Kidney tubule cell (primary cell): ENCODE measurements around the gene SOX12.
"Not testable (repeated sequence)": the region's sequence is repeated elsewhere in the genome, so short reads cannot be mapped to it uniquely, and the experiment has no call there.

Source experiments
- DNase-seq: peaks from one replicate; pipeline ENCODE4 v3.0.0-alpha.2; 2018; ENCODE audit warnings: low spot score

SOX12 gene

DNA sequence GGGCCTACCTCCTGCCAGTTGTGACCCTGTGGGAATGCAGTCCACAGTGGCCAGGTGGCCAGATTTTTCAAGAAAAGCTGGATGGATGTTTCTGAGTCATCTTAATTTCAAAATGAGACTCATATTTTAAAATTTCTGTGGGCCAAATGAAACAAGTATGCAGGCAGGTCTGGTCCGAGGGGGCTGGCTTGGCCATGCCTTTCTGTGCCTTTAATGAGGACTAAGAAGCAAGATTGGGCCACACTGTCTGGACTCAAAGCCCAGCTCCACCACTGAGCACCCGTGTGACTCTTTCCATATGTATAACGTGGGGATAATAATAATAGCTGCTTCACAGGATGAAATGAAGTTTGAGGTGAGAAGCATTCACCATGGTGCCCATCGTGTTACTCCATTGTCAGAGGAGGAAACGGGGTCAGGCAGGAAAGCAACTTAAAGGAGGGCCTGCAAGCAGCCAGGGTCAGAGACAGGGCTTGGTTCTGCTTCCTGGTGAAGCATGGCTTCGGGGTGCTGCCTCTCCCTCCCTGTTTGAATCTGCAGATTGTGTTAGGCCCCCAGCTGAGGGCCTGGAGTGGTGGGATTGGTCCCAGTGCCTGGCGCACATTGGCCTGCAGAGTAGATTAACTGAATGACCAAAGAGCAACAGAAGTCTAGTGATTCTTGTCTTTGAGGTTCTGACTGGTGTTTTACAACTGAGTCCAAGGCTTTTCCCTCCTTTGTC is 3.8 kb downstream of the SOX12 start:
- DNase-seq: no peak

DNA sequence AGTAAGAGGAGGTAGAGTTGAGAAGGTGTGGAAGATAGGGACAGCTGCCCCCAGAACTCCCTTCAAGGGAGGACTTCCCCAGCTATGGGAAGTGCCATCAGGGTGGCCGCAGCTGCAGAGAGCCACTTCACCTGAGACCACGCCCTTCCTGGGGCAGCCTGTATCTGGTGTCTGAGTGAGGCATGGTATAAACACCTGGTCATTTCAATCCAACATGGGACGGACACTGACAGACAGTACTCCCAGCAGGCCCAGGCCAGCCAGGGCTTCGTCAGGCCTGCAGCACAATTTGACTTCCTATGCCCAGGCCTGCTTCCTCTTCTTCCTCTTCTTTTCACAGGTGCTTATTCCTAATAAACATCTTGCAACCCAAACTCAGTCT is 4.5 kb downstream of the SOX12 start:
- no peak for DNase-seq

DNA sequence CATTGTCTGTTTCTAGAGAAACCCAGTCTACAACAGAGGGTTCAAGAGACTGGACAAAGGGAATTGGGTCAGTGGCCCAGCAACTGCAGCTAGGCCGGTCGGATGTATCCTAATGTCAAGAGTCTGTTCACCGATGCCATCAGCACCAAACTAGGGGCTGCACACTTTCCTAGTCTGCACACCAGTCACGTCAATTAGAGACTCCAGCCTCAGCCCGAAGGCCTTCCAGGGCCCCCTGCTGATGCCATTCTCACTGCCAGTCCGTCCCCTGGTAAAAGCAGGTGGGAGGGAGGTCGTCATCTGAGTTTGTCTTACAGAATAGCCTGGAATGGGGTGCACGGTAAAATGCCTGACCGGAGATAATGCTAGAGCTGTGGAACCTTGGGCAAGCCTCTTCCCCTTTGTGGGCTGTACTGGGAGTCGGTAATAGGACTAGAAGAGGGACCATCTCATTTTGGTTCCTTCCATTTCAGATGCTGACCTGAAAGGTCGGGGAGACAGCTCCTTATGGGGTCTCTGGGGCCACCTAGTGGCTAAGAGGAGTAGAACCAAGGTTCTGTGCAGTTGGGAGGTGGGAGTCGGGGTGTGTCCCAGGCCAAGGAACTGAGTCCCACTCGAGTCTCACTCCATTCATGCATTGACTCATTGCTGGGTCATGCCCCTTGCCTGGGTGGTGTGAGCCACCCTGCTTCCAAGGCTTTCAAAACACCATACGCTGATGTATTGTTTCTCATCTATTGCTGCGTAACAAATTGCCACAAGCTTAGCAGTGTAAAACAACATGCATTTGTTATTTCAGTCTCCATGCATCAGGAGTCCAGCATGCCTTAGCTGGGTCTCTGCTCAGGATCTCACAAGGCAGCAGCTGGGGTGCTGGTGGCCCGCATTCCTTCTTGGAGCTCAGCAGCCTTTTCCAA is 5.1 kb downstream of the SOX12 start:
- DNase-seq: peak; percentile 71

DNA sequence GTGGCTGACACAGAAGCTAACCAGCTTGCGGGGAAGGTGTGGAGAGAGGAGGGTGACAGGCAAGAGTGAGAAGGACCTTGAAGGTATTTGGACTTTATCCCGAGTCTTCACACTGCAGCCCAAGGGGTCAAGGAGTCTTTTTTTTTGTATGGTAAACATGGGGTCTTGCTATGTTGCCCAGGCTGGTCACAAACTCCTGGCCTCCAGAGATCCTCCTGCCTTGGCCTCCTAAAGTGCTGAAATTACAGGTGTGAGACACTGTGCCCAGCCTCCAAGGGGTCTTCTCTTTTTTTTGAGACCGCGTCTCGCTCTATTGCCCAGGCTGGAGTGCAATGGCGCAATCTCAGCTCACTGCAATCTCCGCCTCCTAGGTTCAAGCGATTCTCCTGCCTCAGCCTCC is 9.2 kb downstream of the SOX12 start:
- DNase-seq: no peak

- not testable (repeated sequence) for DNase-seq
Observed at GRCh38 chr20:336040-336439, 10.7 kb downstream of the SOX12 start.

DNA sequence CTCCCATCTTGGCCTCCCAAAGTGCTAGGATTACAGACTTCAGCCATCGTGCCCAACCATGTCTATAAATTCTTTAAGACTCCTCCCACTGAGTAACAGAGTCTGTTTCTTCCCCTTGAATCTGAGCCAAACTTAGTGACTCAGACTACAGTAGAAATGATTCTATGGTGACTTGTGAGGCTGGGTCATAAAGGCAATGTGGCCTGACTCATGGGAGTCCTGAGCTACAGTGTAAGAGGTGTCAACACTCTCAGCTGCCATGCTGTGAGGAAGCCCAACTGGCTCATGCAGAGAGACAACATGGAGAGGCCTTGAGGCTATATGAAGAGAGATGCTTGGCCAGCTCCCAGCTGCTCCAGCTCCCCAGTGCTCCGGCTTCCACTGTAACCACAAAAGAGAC is 16.3 kb downstream of the SOX12 start:
- peak; percentile 96 for DNase-seq

- no peak for DNase-seq
Observed at GRCh38 chr20:343107-343506, 17.8 kb downstream of the SOX12 start.

DNA sequence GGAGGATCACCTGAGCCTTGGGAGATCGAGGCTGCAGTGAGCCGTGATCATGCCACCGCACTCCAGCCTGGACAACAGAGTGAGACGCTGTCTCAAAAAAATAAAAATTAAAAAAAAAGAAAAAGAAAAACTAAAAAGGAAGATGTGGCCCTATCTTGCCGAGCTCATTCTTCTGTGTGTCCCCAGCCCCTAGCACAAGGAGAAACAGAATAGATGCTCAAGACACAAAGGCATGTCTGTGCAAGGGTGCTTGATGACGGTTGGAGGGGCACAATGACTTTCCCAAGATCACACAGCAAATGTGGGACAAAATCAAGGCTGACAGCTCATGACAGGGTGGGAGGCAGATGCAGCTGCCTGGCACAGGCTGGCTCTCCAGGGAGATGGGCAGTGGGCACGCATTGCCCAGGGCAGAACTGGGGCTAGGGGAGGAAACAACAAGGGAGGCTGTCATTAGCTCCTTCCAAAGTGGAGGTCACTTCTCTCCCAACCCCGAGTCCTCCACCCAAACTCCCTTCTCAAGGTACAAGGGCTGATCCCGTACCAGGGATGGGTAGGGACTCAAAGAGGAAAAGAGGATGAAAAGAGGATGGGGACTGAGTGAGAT is 20.8 kb downstream of the SOX12 start:
- DNase-seq: no peak

DNA sequence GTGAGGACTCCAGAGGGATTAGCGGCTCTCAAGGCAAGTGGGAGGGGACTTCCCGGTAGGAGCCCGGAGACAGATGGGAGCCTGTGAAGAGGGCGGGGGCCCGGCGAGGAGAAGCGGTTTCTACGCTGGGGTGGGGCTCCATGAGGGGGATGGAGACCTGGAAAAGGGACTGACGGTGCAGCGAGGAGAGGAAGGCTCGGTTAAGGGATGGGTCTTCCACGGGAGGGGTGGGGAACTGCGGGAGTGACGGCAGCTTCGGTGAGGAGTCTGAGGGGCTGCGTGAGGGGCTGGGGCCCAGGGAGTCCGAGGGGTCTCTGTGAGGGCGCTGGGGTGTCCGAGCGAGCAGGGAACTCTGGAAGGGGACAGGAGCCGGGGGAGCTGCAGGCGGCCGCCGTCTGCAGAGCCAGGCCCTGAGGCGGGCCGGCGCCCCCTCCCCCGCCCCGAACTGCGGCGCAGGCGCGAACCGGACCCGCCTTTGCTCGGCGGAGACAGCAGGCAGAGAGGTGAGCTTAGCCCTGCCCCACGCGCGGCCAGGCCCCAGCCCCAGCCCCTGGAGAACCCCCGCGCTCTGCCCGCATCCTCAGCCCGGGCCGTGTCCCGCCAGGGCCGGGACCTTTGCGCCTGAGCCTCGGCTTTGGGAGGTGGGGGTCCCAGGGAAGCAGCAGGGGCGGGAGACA is 21.4 kb downstream of the SOX12 start, which contains the start of gene NRSN2:
Gene NRSN2, plus strand, starts transcription at position 472 of the 677 bp plus-strand sequence. CDS start 2,533 bp downstream, outside the sequence.
- DNase-seq: peak; percentile 50

DNA sequence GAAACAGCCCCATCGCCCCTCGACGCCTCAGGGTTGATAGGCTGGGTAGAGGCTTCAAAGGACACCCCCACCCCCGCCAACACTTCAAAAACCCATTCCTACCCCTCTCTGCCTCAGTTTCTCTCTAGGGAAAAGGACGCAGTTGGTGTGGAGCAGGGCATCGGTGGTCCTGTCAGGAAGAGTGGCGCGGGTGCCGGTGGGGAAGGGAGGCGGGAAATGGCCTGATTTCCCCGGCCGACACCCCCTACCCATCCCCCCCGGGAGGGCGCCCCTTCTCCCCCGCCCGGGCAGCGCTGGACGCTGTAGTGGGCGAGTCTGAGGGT is 21.9 kb downstream of the SOX12 start:
- DNase-seq: no peak

GRCh38 chr20:347640-348484 is 22.5 kb downstream of the SOX12 start:
- DNase-seq: peak; percentile 89

- DNase-seq: no peak
Observed at GRCh38 chr20:348972-349841, 23.9 kb downstream of the SOX12 start.

DNA sequence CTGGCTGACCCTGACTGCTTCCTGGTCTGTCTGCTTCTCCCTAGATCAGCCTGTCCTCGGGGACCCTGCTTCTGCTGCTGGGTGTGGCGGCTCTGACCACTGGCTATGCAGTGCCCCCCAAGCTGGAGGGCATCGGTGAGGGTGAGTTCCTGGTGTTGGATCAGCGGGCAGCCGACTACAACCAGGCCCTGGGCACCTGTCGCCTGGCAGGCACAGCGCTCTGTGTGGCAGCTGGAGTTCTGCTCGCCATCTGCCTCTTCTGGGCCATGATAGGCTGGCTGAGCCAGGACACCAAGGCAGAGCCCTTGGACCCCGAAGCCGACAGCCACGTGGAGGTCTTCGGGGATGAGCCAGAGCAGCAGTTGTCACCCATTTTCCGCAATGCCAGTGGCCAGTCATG is 27.8 kb downstream of the SOX12 start:
- no peak for DNase-seq

DNA sequence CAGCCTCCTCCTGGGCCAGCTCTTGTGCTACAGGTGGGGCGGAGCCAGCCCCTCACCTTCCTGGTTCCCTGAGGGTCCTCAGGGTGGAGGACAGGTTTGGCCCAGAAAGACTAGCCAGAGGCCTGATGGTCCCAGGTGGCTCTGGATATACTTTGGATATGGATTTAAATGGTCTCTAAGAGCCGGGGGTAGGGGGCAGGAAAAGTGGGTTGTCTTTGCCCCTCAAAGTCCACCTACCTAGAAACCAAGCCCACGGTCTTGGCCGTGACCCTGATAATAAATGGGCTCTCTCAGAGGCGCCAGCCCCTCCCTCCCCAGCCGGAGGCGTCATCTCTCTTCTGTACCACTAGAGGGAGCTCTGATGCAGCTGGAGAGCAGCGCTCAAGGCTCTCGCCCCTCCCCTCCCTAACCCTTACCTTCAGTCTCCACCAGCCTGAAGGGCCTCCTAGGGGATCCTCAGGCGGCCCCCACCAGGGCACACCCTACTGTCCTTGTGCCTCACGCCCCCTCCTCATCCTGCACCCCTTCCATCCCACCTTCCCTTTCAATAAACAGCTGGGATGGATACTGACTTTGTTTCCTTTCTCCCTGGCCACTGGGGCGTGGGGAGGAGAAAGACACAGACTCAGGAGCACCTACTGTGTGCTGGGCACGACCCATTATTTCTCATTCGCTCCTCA is 29.1 kb downstream of the SOX12 start:
- peak; percentile 78 for DNase-seq

DNA sequence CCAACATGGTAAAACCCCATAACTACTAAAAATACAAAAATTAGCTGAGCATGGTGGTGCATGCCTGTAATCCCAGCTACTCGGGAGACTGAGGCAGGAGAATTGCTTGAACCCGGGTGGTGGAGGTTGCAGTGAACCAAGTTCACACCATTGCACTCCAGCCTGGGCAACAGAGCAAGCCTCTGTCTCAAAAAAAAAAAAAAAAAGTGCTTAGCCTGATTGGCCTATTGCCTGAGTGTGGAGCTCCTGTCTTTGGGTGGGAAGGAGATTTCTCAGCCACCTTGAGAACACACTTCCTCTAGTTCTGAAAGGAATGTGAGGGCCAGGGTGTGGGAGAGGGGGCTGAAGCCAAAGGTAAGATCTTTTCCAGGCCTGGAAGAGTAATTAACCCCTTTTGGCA is 30.8 kb downstream of the SOX12 start:
- DNase-seq: not testable (repeated sequence)

DNA sequence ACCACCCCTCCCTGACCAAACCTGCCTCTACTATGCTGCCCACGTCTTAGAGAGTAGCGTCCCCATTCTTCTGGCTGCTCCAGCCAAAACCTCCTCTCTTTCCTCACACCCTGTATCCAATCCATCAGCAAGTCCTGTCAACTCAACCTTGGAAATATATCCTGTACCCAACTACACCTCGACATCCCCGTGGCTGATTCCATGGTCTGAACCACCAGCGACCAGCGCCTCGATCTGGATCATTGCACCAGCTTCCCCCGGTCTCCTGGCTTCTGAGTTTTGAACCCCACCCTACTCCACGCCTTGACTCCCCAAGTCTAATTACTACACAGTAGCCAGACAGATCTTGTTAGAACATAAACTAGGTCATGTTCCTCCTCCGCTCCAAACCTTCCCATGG is 31.4 kb downstream of the SOX12 start:
- DNase-seq: no peak

DNA sequence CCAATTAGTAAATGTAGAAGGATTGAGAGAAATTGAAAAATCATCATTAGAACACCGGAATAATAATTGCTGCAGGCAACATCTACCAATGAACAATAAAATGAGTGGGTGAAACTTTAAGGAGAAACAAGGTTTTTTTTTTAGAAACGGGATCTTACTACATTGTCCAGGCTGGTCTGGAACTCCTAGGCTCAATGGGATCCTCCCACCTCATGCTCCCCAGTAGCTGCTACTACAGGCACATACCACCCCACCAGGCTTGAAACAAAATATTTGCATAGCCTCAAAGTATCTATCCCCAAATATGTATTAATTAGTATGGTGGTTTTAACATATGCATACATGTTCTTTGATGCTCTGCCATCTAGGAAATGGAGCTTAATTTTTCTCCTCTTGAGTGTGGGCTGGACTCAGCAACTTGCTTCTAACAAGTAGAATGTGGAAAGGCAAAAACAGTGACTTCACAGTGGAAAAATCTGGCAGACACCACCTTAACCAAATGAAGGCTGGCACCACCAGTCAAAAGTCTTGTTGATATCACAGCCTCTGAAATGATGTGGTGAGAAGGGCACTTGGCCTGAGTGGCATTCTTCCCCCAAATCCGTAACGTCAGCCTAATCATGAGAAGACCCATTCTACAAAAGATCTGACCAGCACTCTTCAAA is 33.7 kb downstream of the SOX12 start:
- DNase-seq: peak; percentile 24

GRCh38 chr20:361561-361960 is 36.2 kb downstream of the SOX12 start:
- peak; percentile 86 for DNase-seq
